ENCODE results near the gene FAM149A. TPM values are rescaled to one million over a fixed set of nuclear protein-coding genes. Genes with fewer than 3 reads are reported as not detected.

FAM149A gene
- total RNA-seq, 1 experiment from 2014 or later = 12.5 TPM

GRCh38 chr4:186096681-186097165 is 7.8 kb upstream of the FAM149A start:
- DNase-seq = no peak
- H3K27me3 ChIP-seq = no peaks in the 10 kb centered on the region; the same call in 1 of the 2 replicates
- no peaks in the 10 kb centered on the region; the same call in 1 of the 2 replicates for H3K9me3 ChIP-seq
- H3K36me3 ChIP-seq = no peaks in the 10 kb centered on the region
- no peak overlapping the region for H3K4me3 ChIP-seq

GRCh38 chr4:186097386-186097785 is 7.1 kb upstream of the FAM149A start:
- DNase-seq = no peak
- H3K36me3 ChIP-seq = no peaks in the 10 kb centered on the region

GRCh38 chr4:186102931-186103330 is 1.6 kb upstream of the FAM149A start:
- H3K9me3 ChIP-seq = no peaks in the 10 kb centered on the region
- no peak for DNase-seq
- no peaks in the 10 kb centered on the region for H3K27me3 ChIP-seq
- no peak overlapping the region for H3K4me3 ChIP-seq
- no peaks in the 10 kb centered on the region for H3K36me3 ChIP-seq

More at GRCh38 chr4:186097386-186097785, 7.1 kb upstream of the FAM149A start:
- no peaks in the 10 kb centered on the region; the same call in 1 of the 2 replicates for H3K27me3 ChIP-seq
- no peak overlapping the region for H3K4me3 ChIP-seq
- H3K9me3 ChIP-seq = no peaks in the 10 kb centered on the region

- DNase-seq = peak; percentile 35
- H3K4me3 ChIP-seq = peak overlapping the region; percentile 46
- no peaks in the 10 kb centered on the region for H3K27me3 ChIP-seq
- H3K36me3 ChIP-seq = no peaks in the 10 kb centered on the region
- H3K9me3 ChIP-seq = no peaks in the 10 kb centered on the region
Observed at GRCh38 chr4:186104890-186105646, 564 bp downstream of the FAM149A start.

- Histone ChIP-seq H3K36me3 (no peaks in the 10 kb centered on the region), H3K27me3 (no peaks in the 10 kb centered on the region), H3K9me3 (no peaks in the 10 kb centered on the region), H3K4me3 (peak overlapping the region; percentile 46)
- peak; percentile 28 for DNase-seq
Observed at GRCh38 chr4:186105647-186106321, 1.3 kb downstream of the FAM149A start.

- Histone ChIP-seq H3K27me3 (no peaks in the 10 kb centered on the region), H3K36me3 (no peaks in the 10 kb centered on the region), H3K9me3 (no peaks in the 10 kb centered on the region), H3K4me3 (no peak overlapping the region)
- no peak for DNase-seq
Observed at GRCh38 chr4:186107947-186108346, 3.4 kb downstream of the FAM149A start.

GRCh38 chr4:186108391-186108790 is 3.9 kb downstream of the FAM149A start:
- H3K36me3 ChIP-seq = no peaks in the 10 kb centered on the region
- no peak overlapping the region for H3K4me3 ChIP-seq
- no peaks in the 10 kb centered on the region for H3K27me3 ChIP-seq
- no peak for DNase-seq
- H3K9me3 ChIP-seq = no peaks in the 10 kb centered on the region

- Histone ChIP-seq H3K9me3 (no peaks in the 10 kb centered on the region), H3K4me3 (no peak overlapping the region), H3K36me3 (no peaks in the 10 kb centered on the region), H3K27me3 (no peaks in the 10 kb centered on the region)
- no peak for DNase-seq
Observed at GRCh38 chr4:186109245-186109644, 4.7 kb downstream of the FAM149A start.

GRCh38 chr4:186116697-186117096 is 12.2 kb downstream of the FAM149A start:
- no peak overlapping the region for H3K4me3 ChIP-seq
- H3K27me3 ChIP-seq = no peaks in the 10 kb centered on the region
- DNase-seq = no peak
- H3K9me3 ChIP-seq = no peaks in the 10 kb centered on the region
- H3K36me3 ChIP-seq = no peaks in the 10 kb centered on the region

GRCh38 chr4:186118582-186118981 is 14.1 kb downstream of the FAM149A start:
- H3K36me3 ChIP-seq = no peaks in the 10 kb centered on the region

GRCh38 chr4:186121057-186121456 is 16.6 kb downstream of the FAM149A start:
- H3K4me3 ChIP-seq = no peak overlapping the region
- DNase-seq = no peak
- no peaks in the 10 kb centered on the region for H3K36me3 ChIP-seq
- H3K27me3 ChIP-seq = no peaks in the 10 kb centered on the region
- no peaks in the 10 kb centered on the region for H3K9me3 ChIP-seq

More at GRCh38 chr4:186118582-186118981, 14.1 kb downstream of the FAM149A start:
- Histone ChIP-seq H3K4me3 (peak overlapping the region; percentile 25), H3K9me3 (no peaks in the 10 kb centered on the region), H3K27me3 (no peaks in the 10 kb centered on the region)
- peak; percentile 22 for DNase-seq

GRCh38 chr4:186128842-186129241 is 24.3 kb downstream of the FAM149A start:
- no peaks in the 10 kb centered on the region for H3K27me3 ChIP-seq
- H3K9me3 ChIP-seq = no peaks in the 10 kb centered on the region
- no peaks in the 10 kb centered on the region for H3K36me3 ChIP-seq
- no peak for DNase-seq
- H3K4me3 ChIP-seq = no peak overlapping the region

- Histone ChIP-seq H3K36me3 (no peaks in the 10 kb centered on the region), H3K4me3 (no peak overlapping the region), H3K27me3 (no peaks in the 10 kb centered on the region), H3K9me3 (no peaks in the 10 kb centered on the region)
- DNase-seq = no peak
Observed at GRCh38 chr4:186131935-186132334, 27.4 kb downstream of the FAM149A start.

- Histone ChIP-seq H3K36me3 (no peaks in the 10 kb centered on the region), H3K27me3 (no peaks in the 10 kb centered on the region), H3K4me3 (no peak overlapping the region), H3K9me3 (no peaks in the 10 kb centered on the region)
- DNase-seq = peak; percentile 72
Observed at GRCh38 chr4:186132577-186133242, 28.2 kb downstream of the FAM149A start.

- H3K4me3 ChIP-seq = no peak overlapping the region
- H3K27me3 ChIP-seq = no peaks in the 10 kb centered on the region
- no peak for DNase-seq
- H3K9me3 ChIP-seq = no peaks in the 10 kb centered on the region
- no peaks in the 10 kb centered on the region for H3K36me3 ChIP-seq
Observed at GRCh38 chr4:186134257-186134656, 29.8 kb downstream of the FAM149A start.

GRCh38 chr4:186134861-186135260 is 30.4 kb downstream of the FAM149A start:
- no peaks in the 10 kb centered on the region for H3K36me3 ChIP-seq
- DNase-seq = no peak
- H3K9me3 ChIP-seq = no peaks in the 10 kb centered on the region
- no peak overlapping the region for H3K4me3 ChIP-seq
- no peaks in the 10 kb centered on the region for H3K27me3 ChIP-seq

- H3K27me3 ChIP-seq = no peaks in the 10 kb centered on the region
- H3K4me3 ChIP-seq = no peak overlapping the region
- H3K9me3 ChIP-seq = no peaks in the 10 kb centered on the region
- no peaks in the 10 kb centered on the region for H3K36me3 ChIP-seq
- DNase-seq = no peak
Observed at GRCh38 chr4:186137196-186137794, 32.8 kb downstream of the FAM149A start.

All from MG63 (cell line).